HEK293 (cell line): ENCODE data around the gene LAMTOR4.

Experiments used
- BCL11A ChIP-seq: fragments of 450-650 bp; formaldehyde crosslinking; IDR thresholded peaks from 2 replicates; pipeline ENCODE4 v1.5.1; 2016; ENCODE audit warnings: low read depth, missing biosample characterization, missing genetic modification characterization
- BCL11B ChIP-seq: fragments of 450-650 bp; formaldehyde crosslinking; IDR thresholded peaks from 2 replicates; pipeline ENCODE4 v1.5.1; 2016; ENCODE audit warnings: low read depth, missing biosample characterization, missing genetic modification characterization
- KLF10 ChIP-seq: fragments of 450-650 bp; IDR thresholded peaks from 2 replicates; pipeline ENCODE4 v1.5.1; 2018; ENCODE audit warnings: missing biosample characterization, mild to moderate bottlenecking, missing genetic modification characterization
- OSR2 ChIP-seq: fragments of 450-650 bp; formaldehyde crosslinking; IDR thresholded peaks from 2 replicates; pipeline ENCODE4 v1.5.1; 2016; ENCODE audit warnings: missing biosample characterization, missing genetic modification characterization
- PRDM1 ChIP-seq: fragments of 450-650 bp; formaldehyde crosslinking; IDR thresholded peaks from 2 replicates; pipeline ENCODE4; 2016; ENCODE audit warnings: missing biosample characterization, missing genetic modification characterization
- SP3 ChIP-seq: fragments of 450-650 bp; formaldehyde crosslinking; IDR thresholded peaks from 2 replicates; pipeline ENCODE4 v1.5.1; 2016; ENCODE audit warnings: missing biosample characterization, missing genetic modification characterization
- YY1 ChIP-seq: fragments of 450-650 bp; formaldehyde crosslinking; IDR thresholded peaks from 2 replicates; pipeline ENCODE4 v1.5.1; 2018; ENCODE audit warnings: missing biosample characterization, missing genetic modification characterization
- ZFP37 ChIP-seq: fragments of 450-650 bp; formaldehyde crosslinking; IDR thresholded peaks from 2 replicates; pipeline ENCODE4 v1.5.1; 2016; ENCODE audit warnings: missing biosample characterization, missing genetic modification characterization
- ZNF133 ChIP-seq: fragments of 450-650 bp; formaldehyde crosslinking; IDR thresholded peaks from 2 replicates; pipeline ENCODE4 v1.5.1; 2016; ENCODE audit warnings: missing biosample characterization, missing genetic modification characterization
- ZNF211 ChIP-seq: fragments of 450-650 bp; formaldehyde crosslinking; IDR thresholded peaks from 2 replicates; pipeline ENCODE4 v1.5.1; 2016; ENCODE audit warnings: low read depth, missing biosample characterization, missing genetic modification characterization
- ZNF274 ChIP-seq, 2 experiments: fragments of 200-500 bp in 1 of 2; fragments of 450-650 bp in 1 of 2; sonication (Bioruptor generic) in 1 of 2; formaldehyde crosslinking in 1 of 2; IDR thresholded peaks; 2 replicates each; pipeline versions ENCODE4 v1.5.1 to v1.6.1; 2014 to 2016; ENCODE audit warnings: borderline replicate concordance in 1 of 2, inconsistent platforms in 1 of 2, low read length in 1 of 2, missing biosample characterization in 1 of 2, missing genetic modification characterization in 1 of 2
- ZNF335 ChIP-seq: fragments of 450-650 bp; formaldehyde crosslinking; conservative IDR thresholded peaks from 2 replicates; pipeline ENCODE4 v1.5.1; 2016; ENCODE audit warnings: missing biosample characterization, missing genetic modification characterization
- ZNF404 ChIP-seq: fragments of 450-650 bp; formaldehyde crosslinking; IDR thresholded peaks from 2 replicates; pipeline ENCODE4 v1.5.1; 2017; ENCODE audit warnings: missing biosample characterization, missing genetic modification characterization
- ZNF555 ChIP-seq: fragments of 450-650 bp; formaldehyde crosslinking; conservative IDR thresholded peaks from 2 replicates; pipeline ENCODE4 v1.5.1; 2017; ENCODE audit warnings: missing biosample characterization, mild to moderate bottlenecking, missing genetic modification characterization, inconsistent platforms
- TF ChIP-seq, protein P1 (sequence below): fragments of 450-650 bp; formaldehyde crosslinking; IDR thresholded peaks from 2 replicates; pipeline ENCODE4 v1.5.1; 2016; ENCODE audit warnings: missing biosample characterization, missing genetic modification characterization
- TF ChIP-seq, protein P2 (sequence below): fragments of 450-650 bp; formaldehyde crosslinking; IDR thresholded peaks from 2 replicates; pipeline ENCODE4 v1.5.1; 2017; ENCODE audit warnings: missing biosample characterization, mild to moderate bottlenecking, missing genetic modification characterization, moderate library complexity
- TF ChIP-seq, protein P3 (sequence below): fragments of 450-650 bp; formaldehyde crosslinking; IDR thresholded peaks from 2 replicates; pipeline ENCODE4 v1.5.1; 2016; ENCODE audit warnings: missing biosample characterization, missing genetic modification characterization
- TF ChIP-seq, protein P4 (sequence below): fragments of 450-650 bp; formaldehyde crosslinking; IDR thresholded peaks from 2 replicates; pipeline ENCODE4 v1.5.1; 2017; ENCODE audit warnings: missing biosample characterization, missing genetic modification characterization
- TF ChIP-seq, protein P5 (sequence below): fragments of 450-650 bp; formaldehyde crosslinking; IDR thresholded peaks from 2 replicates; pipeline ENCODE4 v1.5.1; 2016; ENCODE audit warnings: missing biosample characterization, missing genetic modification characterization
- TF ChIP-seq, protein P6 (sequence below): fragments of 450-650 bp; formaldehyde crosslinking; conservative IDR thresholded peaks from 2 replicates; pipeline ENCODE4 v1.5.1; 2016; ENCODE audit warnings: low read depth, missing biosample characterization, missing genetic modification characterization
- TF ChIP-seq, protein P7 (sequence below): fragments of 450-650 bp; formaldehyde crosslinking; IDR thresholded peaks from 2 replicates; pipeline ENCODE4 v1.5.1; 2016; ENCODE audit warnings: missing biosample characterization, missing genetic modification characterization

Gene LAMTOR4

DNA sequence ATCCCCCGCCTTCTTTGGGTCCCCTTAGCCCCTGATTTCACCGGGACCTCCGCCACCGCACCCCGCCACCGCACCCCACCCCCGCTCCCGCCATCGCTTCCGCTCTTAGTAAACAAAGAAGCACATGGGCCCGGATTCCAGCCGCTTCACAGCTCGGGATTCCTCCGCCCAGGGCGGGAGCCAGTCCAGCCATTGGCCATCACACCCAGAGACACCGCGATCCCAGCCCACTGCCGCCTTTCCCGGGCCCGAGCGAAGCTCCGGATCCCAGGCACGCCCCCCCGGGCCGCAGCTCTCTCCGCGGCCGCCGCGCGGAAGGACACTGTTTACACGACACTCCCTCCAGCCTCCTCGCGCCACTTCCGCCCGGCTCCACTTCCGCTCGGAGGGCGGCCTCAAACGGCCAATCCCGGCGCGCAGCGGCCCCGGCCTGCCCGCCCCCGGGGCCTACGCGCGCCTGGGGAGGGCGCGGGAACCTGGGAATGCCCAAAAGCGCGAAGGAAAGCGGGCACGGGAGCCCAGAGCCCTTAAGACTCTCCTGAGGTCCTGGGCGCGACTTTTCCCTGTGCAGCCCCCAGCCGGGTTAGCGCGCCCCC, 48.2 kb upstream of the LAMTOR4 start (continued):
- TF ChIP-seq ZNF274 (IDR thresholded peaks at IDR 0.05; ENCODE audit: low read length): no peak
- TF ChIP-seq ZNF274 (tag by site-specific recombination; IDR thresholded peaks at IDR 0.05; ENCODE audit: borderline replicate concordance): no peak
- TF ChIP-seq ZFP37 (tag by site-specific recombination): no peak; the same call in 1 of the 2 replicates
- TF ChIP-seq ZNF404: no peak
- TF ChIP-seq, protein P1, sequence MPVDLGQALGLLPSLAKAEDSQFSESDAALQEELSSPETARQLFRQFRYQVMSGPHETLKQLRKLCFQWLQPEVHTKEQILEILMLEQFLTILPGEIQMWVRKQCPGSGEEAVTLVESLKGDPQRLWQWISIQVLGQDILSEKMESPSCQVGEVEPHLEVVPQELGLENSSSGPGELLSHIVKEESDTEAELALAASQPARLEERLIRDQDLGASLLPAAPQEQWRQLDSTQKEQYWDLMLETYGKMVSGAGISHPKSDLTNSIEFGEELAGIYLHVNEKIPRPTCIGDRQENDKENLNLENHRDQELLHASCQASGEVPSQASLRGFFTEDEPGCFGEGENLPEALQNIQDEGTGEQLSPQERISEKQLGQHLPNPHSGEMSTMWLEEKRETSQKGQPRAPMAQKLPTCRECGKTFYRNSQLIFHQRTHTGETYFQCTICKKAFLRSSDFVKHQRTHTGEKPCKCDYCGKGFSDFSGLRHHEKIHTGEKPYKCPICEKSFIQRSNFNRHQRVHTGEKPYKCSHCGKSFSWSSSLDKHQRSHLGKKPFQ (tag by site-specific recombination): no peak; the same call in 1 of the 2 replicates
- TF ChIP-seq, protein P2, sequence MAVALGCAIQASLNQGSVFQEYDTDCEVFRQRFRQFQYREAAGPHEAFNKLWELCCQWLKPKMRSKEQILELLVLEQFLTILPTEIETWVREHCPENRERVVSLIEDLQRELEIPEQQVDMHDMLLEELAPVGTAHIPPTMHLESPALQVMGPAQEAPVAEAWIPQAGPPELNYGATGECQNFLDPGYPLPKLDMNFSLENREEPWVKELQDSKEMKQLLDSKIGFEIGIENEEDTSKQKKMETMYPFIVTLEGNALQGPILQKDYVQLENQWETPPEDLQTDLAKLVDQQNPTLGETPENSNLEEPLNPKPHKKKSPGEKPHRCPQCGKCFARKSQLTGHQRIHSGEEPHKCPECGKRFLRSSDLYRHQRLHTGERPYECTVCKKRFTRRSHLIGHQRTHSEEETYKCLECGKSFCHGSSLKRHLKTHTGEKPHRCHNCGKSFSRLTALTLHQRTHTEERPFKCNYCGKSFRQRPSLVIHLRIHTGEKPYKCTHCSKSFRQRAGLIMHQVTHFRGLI (tag by site-specific recombination): no peak
- TF ChIP-seq, protein P3, sequence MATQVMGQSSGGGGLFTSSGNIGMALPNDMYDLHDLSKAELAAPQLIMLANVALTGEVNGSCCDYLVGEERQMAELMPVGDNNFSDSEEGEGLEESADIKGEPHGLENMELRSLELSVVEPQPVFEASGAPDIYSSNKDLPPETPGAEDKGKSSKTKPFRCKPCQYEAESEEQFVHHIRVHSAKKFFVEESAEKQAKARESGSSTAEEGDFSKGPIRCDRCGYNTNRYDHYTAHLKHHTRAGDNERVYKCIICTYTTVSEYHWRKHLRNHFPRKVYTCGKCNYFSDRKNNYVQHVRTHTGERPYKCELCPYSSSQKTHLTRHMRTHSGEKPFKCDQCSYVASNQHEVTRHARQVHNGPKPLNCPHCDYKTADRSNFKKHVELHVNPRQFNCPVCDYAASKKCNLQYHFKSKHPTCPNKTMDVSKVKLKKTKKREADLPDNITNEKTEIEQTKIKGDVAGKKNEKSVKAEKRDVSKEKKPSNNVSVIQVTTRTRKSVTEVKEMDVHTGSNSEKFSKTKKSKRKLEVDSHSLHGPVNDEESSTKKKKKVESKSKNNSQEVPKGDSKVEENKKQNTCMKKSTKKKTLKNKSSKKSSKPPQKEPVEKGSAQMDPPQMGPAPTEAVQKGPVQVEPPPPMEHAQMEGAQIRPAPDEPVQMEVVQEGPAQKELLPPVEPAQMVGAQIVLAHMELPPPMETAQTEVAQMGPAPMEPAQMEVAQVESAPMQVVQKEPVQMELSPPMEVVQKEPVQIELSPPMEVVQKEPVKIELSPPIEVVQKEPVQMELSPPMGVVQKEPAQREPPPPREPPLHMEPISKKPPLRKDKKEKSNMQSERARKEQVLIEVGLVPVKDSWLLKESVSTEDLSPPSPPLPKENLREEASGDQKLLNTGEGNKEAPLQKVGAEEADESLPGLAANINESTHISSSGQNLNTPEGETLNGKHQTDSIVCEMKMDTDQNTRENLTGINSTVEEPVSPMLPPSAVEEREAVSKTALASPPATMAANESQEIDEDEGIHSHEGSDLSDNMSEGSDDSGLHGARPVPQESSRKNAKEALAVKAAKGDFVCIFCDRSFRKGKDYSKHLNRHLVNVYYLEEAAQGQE (tag by site-specific recombination): 0 out of 2 replicates have a peak, but pooled peaks have one; percentile 29
- TF ChIP-seq PRDM1 (tag by site-specific recombination): no peak
- peak; percentile 82 for TF ChIP-seq BCL11B (tag by site-specific recombination)
- TF ChIP-seq, protein P4, sequence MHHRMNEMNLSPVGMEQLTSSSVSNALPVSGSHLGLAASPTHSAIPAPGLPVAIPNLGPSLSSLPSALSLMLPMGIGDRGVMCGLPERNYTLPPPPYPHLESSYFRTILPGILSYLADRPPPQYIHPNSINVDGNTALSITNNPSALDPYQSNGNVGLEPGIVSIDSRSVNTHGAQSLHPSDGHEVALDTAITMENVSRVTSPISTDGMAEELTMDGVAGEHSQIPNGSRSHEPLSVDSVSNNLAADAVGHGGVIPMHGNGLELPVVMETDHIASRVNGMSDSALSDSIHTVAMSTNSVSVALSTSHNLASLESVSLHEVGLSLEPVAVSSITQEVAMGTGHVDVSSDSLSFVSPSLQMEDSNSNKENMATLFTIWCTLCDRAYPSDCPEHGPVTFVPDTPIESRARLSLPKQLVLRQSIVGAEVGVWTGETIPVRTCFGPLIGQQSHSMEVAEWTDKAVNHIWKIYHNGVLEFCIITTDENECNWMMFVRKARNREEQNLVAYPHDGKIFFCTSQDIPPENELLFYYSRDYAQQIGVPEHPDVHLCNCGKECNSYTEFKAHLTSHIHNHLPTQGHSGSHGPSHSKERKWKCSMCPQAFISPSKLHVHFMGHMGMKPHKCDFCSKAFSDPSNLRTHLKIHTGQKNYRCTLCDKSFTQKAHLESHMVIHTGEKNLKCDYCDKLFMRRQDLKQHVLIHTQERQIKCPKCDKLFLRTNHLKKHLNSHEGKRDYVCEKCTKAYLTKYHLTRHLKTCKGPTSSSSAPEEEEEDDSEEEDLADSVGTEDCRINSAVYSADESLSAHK (tag by site-specific recombination): peak; percentile 54; the same call in 1 of the 2 replicates
- peak; percentile 71 for TF ChIP-seq YY1 (tag by site-specific recombination)
- TF ChIP-seq, protein P5, sequence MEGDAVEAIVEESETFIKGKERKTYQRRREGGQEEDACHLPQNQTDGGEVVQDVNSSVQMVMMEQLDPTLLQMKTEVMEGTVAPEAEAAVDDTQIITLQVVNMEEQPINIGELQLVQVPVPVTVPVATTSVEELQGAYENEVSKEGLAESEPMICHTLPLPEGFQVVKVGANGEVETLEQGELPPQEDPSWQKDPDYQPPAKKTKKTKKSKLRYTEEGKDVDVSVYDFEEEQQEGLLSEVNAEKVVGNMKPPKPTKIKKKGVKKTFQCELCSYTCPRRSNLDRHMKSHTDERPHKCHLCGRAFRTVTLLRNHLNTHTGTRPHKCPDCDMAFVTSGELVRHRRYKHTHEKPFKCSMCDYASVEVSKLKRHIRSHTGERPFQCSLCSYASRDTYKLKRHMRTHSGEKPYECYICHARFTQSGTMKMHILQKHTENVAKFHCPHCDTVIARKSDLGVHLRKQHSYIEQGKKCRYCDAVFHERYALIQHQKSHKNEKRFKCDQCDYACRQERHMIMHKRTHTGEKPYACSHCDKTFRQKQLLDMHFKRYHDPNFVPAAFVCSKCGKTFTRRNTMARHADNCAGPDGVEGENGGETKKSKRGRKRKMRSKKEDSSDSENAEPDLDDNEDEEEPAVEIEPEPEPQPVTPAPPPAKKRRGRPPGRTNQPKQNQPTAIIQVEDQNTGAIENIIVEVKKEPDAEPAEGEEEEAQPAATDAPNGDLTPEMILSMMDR (tag by site-specific recombination): no peak
- TF ChIP-seq, protein P6, sequence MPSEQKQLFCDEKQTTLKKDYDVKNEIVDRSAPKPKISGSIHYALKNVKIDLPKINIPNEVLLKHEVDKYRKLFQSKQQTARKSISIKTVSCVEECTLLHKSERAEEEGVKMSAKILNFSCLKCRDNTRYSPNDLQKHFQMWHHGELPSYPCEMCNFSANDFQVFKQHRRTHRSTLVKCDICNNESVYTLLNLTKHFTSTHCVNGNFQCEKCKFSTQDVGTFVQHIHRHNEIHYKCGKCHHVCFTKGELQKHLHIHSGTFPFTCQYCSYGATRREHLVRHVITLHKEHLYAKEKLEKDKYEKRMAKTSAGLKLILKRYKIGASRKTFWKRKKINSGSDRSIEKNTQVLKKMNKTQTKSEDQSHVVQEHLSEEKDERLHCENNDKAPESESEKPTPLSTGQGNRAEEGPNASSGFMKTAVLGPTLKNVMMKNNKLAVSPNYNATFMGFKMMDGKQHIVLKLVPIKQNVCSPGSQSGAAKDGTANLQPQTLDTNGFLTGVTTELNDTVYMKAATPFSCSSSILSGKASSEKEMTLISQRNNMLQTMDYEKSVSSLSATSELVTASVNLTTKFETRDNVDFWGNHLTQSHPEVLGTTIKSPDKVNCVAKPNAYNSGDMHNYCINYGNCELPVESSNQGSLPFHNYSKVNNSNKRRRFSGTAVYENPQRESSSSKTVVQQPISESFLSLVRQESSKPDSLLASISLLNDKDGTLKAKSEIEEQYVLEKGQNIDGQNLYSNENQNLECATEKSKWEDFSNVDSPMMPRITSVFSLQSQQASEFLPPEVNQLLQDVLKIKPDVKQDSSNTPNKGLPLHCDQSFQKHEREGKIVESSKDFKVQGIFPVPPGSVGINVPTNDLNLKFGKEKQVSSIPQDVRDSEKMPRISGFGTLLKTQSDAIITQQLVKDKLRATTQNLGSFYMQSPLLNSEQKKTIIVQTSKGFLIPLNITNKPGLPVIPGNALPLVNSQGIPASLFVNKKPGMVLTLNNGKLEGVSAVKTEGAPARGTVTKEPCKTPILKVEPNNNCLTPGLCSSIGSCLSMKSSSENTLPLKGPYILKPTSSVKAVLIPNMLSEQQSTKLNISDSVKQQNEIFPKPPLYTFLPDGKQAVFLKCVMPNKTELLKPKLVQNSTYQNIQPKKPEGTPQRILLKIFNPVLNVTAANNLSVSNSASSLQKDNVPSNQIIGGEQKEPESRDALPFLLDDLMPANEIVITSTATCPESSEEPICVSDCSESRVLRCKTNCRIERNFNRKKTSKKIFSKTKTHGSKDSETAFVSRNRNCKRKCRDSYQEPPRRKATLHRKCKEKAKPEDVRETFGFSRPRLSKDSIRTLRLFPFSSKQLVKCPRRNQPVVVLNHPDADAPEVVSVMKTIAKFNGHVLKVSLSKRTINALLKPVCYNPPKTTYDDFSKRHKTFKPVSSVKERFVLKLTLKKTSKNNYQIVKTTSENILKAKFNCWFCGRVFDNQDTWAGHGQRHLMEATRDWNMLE: peak; percentile 40
- no peak for TF ChIP-seq ZNF133 (tag by site-specific recombination)
- TF ChIP-seq ZNF335: no peak
- no peak for TF ChIP-seq ZNF211 (tag by site-specific recombination)
- no peak for TF ChIP-seq BCL11A (tag by site-specific recombination)
- TF ChIP-seq KLF10: peak; percentile 88
- no peak for TF ChIP-seq ZNF555
- TF ChIP-seq OSR2 (tag by site-specific recombination): no peak
- TF ChIP-seq SP3 (tag by site-specific recombination): peak; percentile 94
- TF ChIP-seq, protein P7, sequence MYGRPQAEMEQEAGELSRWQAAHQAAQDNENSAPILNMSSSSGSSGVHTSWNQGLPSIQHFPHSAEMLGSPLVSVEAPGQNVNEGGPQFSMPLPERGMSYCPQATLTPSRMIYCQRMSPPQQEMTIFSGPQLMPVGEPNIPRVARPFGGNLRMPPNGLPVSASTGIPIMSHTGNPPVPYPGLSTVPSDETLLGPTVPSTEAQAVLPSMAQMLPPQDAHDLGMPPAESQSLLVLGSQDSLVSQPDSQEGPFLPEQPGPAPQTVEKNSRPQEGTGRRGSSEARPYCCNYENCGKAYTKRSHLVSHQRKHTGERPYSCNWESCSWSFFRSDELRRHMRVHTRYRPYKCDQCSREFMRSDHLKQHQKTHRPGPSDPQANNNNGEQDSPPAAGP (tag by site-specific recombination): peak; percentile 89
